Activated CD4-positive, alpha-beta memory T cell treated with anti-CD3 and anti-CD28 coated beads for 36 hours (primary cell): Measurements from ENCODE around the gene GALNS. TPM values are rescaled to one million over a fixed set of nuclear protein-coding genes. Genes with fewer than 3 reads are reported as not detected.

Source experiments
- CTCF ChIA-PET: fragments of 350-600 bp; sonication (Branson Sonifier 250); formaldehyde crosslinking; loops from one replicate; lab custom pipeline; 2021; ENCODE audit warnings: antibody characterized with exemption, inconsistent platforms; lab: Charles Lee
- POLR2A ChIA-PET: fragments of 350-600 bp; sonication (Branson Sonifier 250); formaldehyde crosslinking; loops from one replicate; lab custom pipeline; 2021; ENCODE audit warnings: antibody characterized with exemption; lab: Charles Lee
- DNase-seq: peaks from one replicate; pipeline ENCODE4 v3.0.0-alpha.2; 2020
- H3K27ac Mint-ChIP-seq: one replicate; pipeline ENCODE4 v1.8.0; 2021; ENCODE audit warnings: mixed read lengths
- H3K27me3 Mint-ChIP-seq: one replicate; pipeline ENCODE4 v1.8.0; 2021; ENCODE audit warnings: mixed read lengths
- H3K36me3 Mint-ChIP-seq: one replicate; pipeline ENCODE4 v1.8.0; 2021; ENCODE audit warnings: mixed read lengths
- H3K4me1 Mint-ChIP-seq: one replicate; pipeline ENCODE4 v1.8.0; 2021; ENCODE audit warnings: low read depth, mixed read lengths
- H3K4me3 Mint-ChIP-seq: one replicate; pipeline ENCODE4 v1.8.0; 2021; ENCODE audit warnings: mild to moderate bottlenecking, mixed read lengths
- H3K9me3 Mint-ChIP-seq: one replicate; pipeline ENCODE4 v1.8.0; 2021; ENCODE audit warnings: mixed read lengths
- intact Hi-C: fragments of 100-400 bp; cut with micrococcal nuclease; formaldehyde crosslinking; loops from one replicate; pipeline ENCODE4 v1.15.1; 2023
- total RNA-seq, 2 experiments: library from RNA; stranded (reverse); gene quantifications; one replicate each; pipeline ENCODE4 v1.2.3, GENCODE V29; 2021

The GALNS gene
- total RNA-seq, 2 experiments from 2014 or later, result 22.0 to 24.1 TPM

DNA sequence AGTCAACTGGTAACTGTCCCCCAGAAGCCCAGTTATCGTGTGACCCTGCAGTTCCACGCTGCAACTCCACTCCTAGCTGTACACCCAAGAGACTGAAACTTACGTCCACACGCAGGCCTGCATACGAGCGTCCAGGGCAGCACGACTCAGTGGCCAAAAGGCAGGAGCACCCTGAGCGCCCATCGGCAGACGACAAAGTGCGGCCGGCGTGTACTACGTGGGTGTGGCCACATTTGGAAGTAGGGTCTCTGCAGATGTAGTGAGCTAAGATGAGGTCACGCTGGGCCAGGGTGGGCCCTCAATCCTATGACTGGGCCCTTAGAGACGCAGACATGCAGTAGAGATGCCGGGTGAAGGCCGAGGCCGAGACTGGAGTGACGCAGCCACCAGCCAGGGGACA lies 13.5 kb downstream of the GALNS start:
- Mint-ChIP-seq H3K4me3 (no peak overlapping the region), H3K27me3 (no peaks in the 10 kb centered on the region), H3K4me1 (no peaks in the 10 kb centered on the region), H3K27ac (no peak overlapping the region), H3K36me3 (no peaks in the 10 kb centered on the region), H3K9me3 (no peaks in the 10 kb centered on the region)
- ChIA-PET POLR2A (no interaction called here), CTCF (interaction anchor here (0.7 kb wide), 1 partner anchor 31 kb away, joined by 3 read pairs; the partner anchor contains the start of gene APRT)
- intact Hi-C loops, result no loop called here
- DNase-seq, result no peak

DNA sequence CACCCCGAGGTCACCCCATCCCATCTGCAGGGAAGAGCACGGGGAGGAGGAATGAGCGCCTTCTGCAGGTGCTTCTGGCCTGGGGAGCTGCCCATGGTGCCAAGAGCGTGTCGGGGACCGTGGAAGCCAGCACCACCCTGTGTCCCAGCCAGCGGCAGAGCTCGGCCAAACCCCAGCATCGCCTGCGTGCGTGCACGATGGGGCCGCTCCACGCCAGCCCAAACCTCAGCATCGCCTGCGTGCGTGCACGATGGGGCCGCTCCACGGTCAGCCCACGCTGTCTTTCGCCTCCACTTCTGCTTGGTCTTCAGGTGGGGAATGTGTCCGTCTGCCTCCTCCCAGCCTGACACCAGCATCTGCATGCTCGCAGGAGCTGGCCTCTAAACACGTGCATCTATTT lies 13.9 kb downstream of the GALNS start:
- CTCF ChIA-PET, result interaction anchor here (0.7 kb wide), 1 partner anchor 31 kb away, joined by 3 read pairs; the partner anchor contains the start of gene APRT
- POLR2A ChIA-PET, result no interaction called here

DNA sequence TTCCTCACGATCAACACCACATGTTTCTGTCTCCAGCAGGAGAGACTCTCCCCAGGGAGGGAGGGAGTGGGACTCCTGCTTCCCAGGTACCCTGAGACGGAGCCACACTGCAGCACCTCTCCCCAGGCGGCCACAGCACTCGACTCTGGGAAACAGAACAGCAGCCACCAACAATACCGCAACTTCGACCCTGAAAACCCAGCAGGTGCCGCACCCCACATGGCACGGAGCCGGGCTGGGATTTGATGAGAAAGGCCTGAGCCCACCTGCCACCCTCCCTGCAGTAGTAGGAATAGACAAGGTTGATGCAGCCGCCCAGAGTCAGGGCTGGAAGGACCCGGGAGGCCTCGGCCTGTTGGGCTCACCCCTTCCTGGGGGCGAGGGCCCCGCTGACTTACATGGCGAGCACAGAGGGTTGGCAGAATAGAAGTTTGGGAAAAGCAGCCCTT lies 14.4 kb downstream of the GALNS start:
- no peak overlapping the region for H3K4me3 Mint-ChIP-seq
- CTCF ChIA-PET, result no interaction called here
- intact Hi-C loops, result no loop called here
- no peaks in the 10 kb centered on the region for H3K27me3 Mint-ChIP-seq
- H3K36me3 Mint-ChIP-seq, result no peaks in the 10 kb centered on the region
- no peak for DNase-seq
- POLR2A ChIA-PET, result no interaction called here
- no peaks in the 10 kb centered on the region for H3K9me3 Mint-ChIP-seq
- H3K27ac Mint-ChIP-seq, result no peak overlapping the region
- H3K4me1 Mint-ChIP-seq, result no peaks in the 10 kb centered on the region

More for the DNA sequence above, 13.9 kb downstream of the GALNS start:
- intact Hi-C loops, result no loop called here
- DNase-seq, result no peak
- H3K27me3 Mint-ChIP-seq, result no peaks in the 10 kb centered on the region
- H3K27ac Mint-ChIP-seq, result no peak overlapping the region
- H3K4me3 Mint-ChIP-seq, result no peak overlapping the region
- H3K9me3 Mint-ChIP-seq, result no peaks in the 10 kb centered on the region
- H3K4me1 Mint-ChIP-seq, result no peaks in the 10 kb centered on the region
- H3K36me3 Mint-ChIP-seq, result no peaks in the 10 kb centered on the region

DNA sequence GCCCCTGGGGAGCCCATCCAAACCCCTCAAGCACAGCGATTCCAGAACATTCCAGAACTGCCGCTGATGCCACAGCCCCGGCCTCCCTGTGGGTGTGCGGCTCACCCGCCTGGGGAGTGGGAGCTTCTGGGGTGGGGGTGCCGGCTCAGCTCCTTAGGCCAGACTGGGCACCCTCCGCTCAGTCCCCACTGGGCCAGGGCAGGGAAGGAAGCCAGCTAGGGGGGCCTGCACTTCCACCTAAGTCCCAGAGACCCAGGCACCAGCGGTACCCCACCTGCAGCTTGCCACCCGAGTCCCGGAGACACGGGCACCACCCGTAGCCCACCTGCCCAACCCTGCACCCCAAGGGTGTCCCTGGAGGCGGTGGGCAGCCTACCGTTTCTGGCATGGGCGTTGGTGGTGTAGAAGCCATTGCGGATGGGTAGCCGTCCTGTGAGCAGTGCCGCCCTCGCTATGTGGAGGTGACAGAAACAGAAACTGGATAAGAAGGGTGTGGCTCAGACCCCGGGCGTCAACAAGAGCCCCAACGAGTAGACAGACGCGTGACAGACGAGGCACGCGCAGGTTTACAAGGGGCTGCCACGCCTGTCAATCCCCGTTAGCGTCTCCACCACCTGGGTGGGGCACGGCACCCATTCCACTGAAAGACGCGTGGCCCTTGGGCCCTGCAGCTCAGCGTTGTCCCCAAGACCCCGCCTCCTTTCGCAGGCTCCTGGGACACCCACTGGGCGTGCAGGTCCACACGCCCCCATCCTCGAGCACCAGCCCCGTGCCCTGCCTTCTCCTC lies 15.0 kb downstream of the GALNS start:
- no peaks in the 10 kb centered on the region for H3K4me1 Mint-ChIP-seq
- H3K9me3 Mint-ChIP-seq, result no peaks in the 10 kb centered on the region
- no peak overlapping the region for H3K4me3 Mint-ChIP-seq
- no peaks in the 10 kb centered on the region for H3K27me3 Mint-ChIP-seq
- CTCF ChIA-PET, result no interaction called here
- POLR2A ChIA-PET, result no interaction called here
- intact Hi-C loops, result no loop called here
- no peaks in the 10 kb centered on the region for H3K36me3 Mint-ChIP-seq
- DNase-seq, result no peak
- no peak overlapping the region for H3K27ac Mint-ChIP-seq

DNA sequence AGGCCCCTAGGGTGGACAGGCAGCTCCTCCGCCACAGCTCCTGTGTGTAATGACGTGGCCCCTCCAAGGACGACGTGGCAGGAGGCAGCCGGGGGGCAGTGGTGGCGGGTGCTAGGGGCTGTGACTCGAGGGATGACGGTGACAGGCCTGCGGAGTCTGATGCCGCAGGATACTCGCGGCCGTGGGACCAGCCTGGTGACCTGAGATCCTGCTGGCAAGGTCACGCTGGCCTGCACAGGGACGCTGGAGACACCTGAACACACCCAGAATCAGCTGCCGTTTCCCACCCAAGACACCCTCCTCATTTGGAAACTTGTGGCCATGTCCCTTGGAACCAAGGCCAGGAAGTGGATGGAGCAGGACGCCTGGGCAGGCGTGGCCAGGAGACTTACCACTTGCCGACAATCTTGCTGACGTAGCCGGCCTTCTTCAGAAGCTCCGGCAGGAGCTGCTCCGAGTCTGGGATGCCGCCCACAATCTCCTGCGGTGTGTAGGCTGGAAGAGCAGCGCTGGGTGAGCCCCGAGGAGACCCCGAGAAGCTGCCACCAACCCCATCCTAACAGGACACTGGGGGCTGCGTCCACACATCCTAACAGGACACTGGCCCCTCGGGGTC lies 16.0 kb downstream of the GALNS start:
- no peaks in the 10 kb centered on the region for H3K36me3 Mint-ChIP-seq
- intact Hi-C loops, result no loop called here
- H3K4me1 Mint-ChIP-seq, result no peaks in the 10 kb centered on the region
- H3K9me3 Mint-ChIP-seq, result no peaks in the 10 kb centered on the region
- no peaks in the 10 kb centered on the region for H3K27me3 Mint-ChIP-seq
- ChIA-PET CTCF (no interaction called here), POLR2A (no interaction called here)
- no peak for DNase-seq
- H3K4me3 Mint-ChIP-seq, result no peak overlapping the region
- no peak overlapping the region for H3K27ac Mint-ChIP-seq

DNA sequence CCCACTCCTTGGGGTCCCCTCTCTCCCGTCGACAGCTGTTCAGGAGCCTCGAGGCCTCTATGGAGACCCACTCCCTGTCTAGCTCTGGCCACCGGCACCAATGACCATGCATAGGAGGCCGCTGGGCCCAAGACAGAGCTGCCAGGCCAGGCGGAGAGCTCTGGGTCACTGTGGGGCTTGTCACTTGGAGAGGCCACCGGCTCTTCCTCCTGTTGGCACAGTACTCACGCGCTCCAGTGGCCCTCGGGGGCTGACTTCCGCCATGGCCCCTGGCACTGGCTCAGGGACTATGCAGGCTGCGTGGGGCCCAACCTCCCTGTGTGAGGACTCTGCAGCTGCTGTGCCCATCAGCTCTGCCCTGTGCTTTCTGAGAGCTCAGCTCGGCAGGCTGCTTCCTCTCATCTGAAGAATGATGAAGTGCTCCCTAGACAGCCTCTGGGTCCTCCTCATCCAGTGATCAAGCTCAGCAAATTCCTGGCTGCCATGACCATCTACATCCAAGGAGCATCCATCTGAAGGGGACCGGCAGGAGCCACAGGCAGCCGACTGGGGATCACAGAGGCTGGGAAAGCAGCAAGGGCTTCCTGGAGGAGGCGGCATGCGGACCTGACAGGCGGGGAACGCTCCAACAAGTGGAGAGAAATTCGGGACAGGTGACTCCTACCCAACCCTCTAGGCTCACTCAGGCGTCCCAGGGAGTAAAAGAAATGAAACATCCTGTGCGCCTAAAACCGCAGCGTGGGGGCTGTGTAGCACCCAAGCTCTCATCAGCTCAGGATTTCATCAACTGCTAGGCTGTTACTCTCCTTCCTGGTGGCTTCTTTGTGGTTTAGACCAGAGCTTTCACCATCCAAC lies 16.8 kb downstream of the GALNS start:
- CTCF ChIA-PET, result no interaction called here
- Mint-ChIP-seq H3K4me1 (no peaks in the 10 kb centered on the region), H3K36me3 (peaks cover 3% of the 10 kb centered on the region), H3K27ac (no peak overlapping the region), H3K27me3 (no peaks in the 10 kb centered on the region), H3K9me3 (no peaks in the 10 kb centered on the region), H3K4me3 (no peak overlapping the region)
- intact Hi-C loops, result no loop called here
- DNase-seq, result no peak
- POLR2A ChIA-PET, result no interaction called here

DNA sequence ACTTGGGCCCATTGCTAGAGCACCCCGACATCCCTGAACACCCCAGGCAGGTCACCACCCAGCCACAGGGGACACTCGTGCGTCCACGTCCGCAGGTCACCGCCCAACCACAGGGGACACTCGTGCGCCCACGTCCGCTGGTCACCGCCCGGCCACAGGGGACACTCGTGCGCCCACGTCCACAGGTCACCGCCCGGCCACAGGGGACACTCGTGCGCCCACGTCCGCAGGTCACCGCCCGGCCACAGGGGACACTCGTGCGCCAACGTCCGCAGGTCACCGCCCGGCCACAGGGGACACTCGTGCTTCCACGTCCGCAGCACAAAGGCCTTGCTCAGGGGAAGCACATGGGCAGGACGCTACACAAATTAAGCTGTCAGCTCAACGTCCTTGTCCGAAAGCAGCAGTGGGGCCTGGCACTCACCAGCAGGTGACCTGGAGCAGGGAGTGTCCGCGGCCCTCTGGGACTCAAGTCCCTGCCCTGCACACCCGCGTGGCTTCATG lies 17.7 kb downstream of the GALNS start:
- DNase-seq, result no peak
- no peaks in the 10 kb centered on the region for H3K27me3 Mint-ChIP-seq
- no peaks in the 10 kb centered on the region for H3K9me3 Mint-ChIP-seq
- H3K4me3 Mint-ChIP-seq, result no peak overlapping the region
- no peaks in the 10 kb centered on the region for H3K4me1 Mint-ChIP-seq
- H3K27ac Mint-ChIP-seq, result no peak overlapping the region
- H3K36me3 Mint-ChIP-seq, result peaks cover 3% of the 10 kb centered on the region
- intact Hi-C loops, result no loop called here
- POLR2A ChIA-PET, result no interaction called here
- CTCF ChIA-PET, result no interaction called here

DNA sequence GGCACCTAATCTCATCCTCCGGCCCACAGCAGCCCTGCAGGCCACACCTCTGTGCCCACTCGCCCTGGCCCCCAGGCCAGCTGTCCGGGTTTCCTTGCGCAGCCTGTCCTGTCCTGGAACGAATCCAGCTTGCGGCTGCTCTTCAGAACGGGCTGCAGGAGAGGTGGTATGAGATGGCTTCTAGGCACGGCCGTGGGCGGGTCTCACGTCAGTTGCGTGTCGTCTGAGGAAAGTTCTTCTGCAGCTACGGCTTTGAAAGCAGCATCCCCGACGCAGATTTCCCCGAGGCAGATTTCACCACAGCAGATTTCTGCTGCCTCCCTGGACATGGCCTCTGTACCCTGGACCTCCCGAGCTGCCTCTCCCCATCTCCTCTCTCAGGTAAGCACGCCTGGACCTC lies 18.2 kb downstream of the GALNS start:
- no peaks in the 10 kb centered on the region for H3K27me3 Mint-ChIP-seq
- H3K36me3 Mint-ChIP-seq, result peaks cover 3% of the 10 kb centered on the region
- no peak overlapping the region for H3K4me3 Mint-ChIP-seq
- no peak overlapping the region for H3K27ac Mint-ChIP-seq
- no peaks in the 10 kb centered on the region for H3K4me1 Mint-ChIP-seq
- CTCF ChIA-PET, result no interaction called here
- no peak for DNase-seq
- POLR2A ChIA-PET, result no interaction called here
- intact Hi-C loops, result no loop called here
- no peaks in the 10 kb centered on the region for H3K9me3 Mint-ChIP-seq

DNA sequence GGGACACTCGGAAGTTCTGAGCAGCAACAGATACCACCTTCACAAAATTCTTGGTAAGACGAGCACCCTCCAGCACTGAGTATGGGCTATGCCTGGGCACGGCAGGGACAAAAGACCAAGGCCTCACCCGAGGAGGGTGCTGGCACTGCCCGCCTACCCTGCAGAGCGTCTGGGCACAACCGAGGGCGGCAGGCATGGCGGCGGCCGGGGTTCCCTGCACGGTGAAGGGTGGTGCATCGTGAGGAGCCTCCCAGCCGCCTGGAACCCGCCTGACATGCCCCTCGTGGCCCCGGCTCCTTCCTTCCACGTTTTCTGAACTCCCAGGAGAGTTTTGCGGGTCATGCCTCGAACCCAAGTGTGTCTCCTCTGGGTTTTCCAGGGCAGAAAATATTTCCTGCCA lies 18.9 kb downstream of the GALNS start:
- H3K27ac Mint-ChIP-seq, result no peak overlapping the region
- ChIA-PET POLR2A (no interaction called here), CTCF (no interaction called here)
- no peaks in the 10 kb centered on the region for H3K27me3 Mint-ChIP-seq
- H3K4me3 Mint-ChIP-seq, result no peak overlapping the region
- H3K9me3 Mint-ChIP-seq, result no peaks in the 10 kb centered on the region
- intact Hi-C loops, result no loop called here
- H3K4me1 Mint-ChIP-seq, result no peaks in the 10 kb centered on the region
- no peak for DNase-seq
- H3K36me3 Mint-ChIP-seq, result peaks cover 3% of the 10 kb centered on the region

DNA sequence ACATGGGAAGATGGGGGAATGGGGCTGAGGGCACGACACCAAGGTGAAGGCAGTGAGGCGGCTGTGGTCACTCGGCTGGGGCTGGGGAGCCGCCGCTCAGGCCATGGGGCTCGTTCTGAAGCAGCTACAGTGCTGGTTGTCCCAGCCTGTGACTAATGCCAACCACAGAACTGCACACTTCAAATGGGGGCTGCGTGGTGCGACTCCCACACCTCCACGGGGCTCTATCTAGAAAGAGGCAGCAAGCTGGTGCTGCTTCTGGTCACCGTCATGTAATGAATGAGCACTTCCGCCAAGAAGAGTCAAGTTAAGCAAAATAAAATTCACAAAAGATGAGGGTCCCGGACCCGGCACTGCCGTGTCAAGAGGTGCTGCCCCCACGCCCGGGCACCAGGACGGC lies 20.0 kb downstream of the GALNS start:
- POLR2A ChIA-PET, result interaction anchor here (0.6 kb wide), 1 partner anchor 30 kb away, joined by 3 read pairs; no protein-coding TSS in a partner anchor
- intact Hi-C loops, result no loop called here
- DNase-seq, result no peak
- Mint-ChIP-seq H3K27me3 (no peaks in the 10 kb centered on the region), H3K4me3 (no peak overlapping the region), H3K4me1 (no peaks in the 10 kb centered on the region), H3K27ac (no peak overlapping the region), H3K36me3 (peaks cover 3% of the 10 kb centered on the region), H3K9me3 (no peaks in the 10 kb centered on the region)
- CTCF ChIA-PET, result no interaction called here

DNA sequence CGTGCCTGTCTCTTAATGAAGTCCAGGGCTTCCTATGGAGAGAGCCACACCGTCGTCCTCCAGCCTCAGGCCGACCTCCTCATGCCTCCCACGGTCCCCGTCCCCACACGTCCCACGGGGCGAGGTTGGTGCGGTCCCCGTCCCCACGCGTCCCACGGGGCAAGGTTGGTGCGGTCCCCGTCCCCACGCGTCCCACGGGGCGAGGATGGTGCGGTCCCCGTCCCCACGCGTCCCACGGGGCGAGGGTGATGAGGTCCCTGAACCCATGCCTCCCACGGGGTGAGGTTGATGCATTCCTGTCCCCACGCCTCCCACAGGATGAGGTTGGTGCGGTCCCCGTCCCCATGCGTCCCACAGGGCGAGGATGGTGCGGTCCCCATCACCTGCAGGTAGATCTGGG lies 20.9 kb downstream of the GALNS start:
- POLR2A ChIA-PET, result no interaction called here
- Mint-ChIP-seq H3K36me3 (peaks cover 3% of the 10 kb centered on the region), H3K4me1 (no peaks in the 10 kb centered on the region), H3K27me3 (no peaks in the 10 kb centered on the region), H3K4me3 (no peak overlapping the region), H3K9me3 (no peaks in the 10 kb centered on the region), H3K27ac (no peak overlapping the region)
- intact Hi-C loops, result no loop called here
- CTCF ChIA-PET, result no interaction called here
- no peak for DNase-seq

DNA sequence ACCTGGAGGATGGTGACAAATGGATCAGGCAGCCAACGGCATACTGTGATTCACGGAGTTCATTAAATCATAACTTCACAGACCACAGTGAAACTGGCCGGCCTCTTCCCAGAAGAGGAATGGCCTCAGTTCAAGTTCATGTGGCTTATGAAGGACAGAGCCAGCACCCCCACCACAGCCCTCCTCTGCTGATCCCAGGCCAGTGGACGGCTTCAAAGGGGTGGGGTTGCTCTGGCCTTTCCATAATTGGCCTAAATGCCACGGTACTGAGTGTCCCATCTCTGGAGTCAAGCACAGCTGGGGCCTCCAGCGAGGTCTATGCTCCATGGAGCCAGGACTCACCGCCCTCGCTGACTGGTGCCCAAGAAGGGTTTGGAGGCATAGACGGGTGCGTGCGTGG lies 21.4 kb downstream of the GALNS start:
- H3K4me3 Mint-ChIP-seq, result no peak overlapping the region
- intact Hi-C loops, result no loop called here
- no peak overlapping the region for H3K27ac Mint-ChIP-seq
- H3K9me3 Mint-ChIP-seq, result no peaks in the 10 kb centered on the region
- peaks cover 3% of the 10 kb centered on the region for H3K36me3 Mint-ChIP-seq
- no peak for DNase-seq
- no peaks in the 10 kb centered on the region for H3K27me3 Mint-ChIP-seq
- POLR2A ChIA-PET, result no interaction called here
- CTCF ChIA-PET, result no interaction called here
- H3K4me1 Mint-ChIP-seq, result no peaks in the 10 kb centered on the region
